Neural crest cell (in vitro differentiated cells): ENCODE results near the gene PCDHA8. TPM values are rescaled to one million over a fixed set of nuclear protein-coding genes. Genes with fewer than 3 reads are reported as not detected.
"Not testable (repeated sequence)": the region's sequence is repeated elsewhere in the genome, so short reads cannot be mapped to it uniquely, and the experiment has no call there.

ENCODE experiments used
- DNase-seq: peaks from one replicate; pipeline ENCODE4 v3.0.0; 2021; ENCODE audit warnings: low read depth, mixed read lengths, low spot score
- H3K27ac Mint-ChIP-seq: one replicate; pipeline ENCODE4 v1.8.0; 2021; ENCODE audit warnings: mild to moderate bottlenecking, mixed read lengths; ENCODE audit not compliant: unreplicated experiment
- H3K27me3 Mint-ChIP-seq: 2 replicates; pipeline ENCODE4 v1.8.0; 2021; ENCODE audit warnings: low read depth, mild to moderate bottlenecking, mixed read lengths
- H3K36me3 Mint-ChIP-seq: 2 replicates; pipeline ENCODE4 v1.8.0; 2021; ENCODE audit warnings: low read depth, mild to moderate bottlenecking, mixed read lengths
- H3K4me1 Mint-ChIP-seq: 2 replicates; pipeline ENCODE4 v1.8.0; 2021; ENCODE audit warnings: mixed read lengths
- H3K4me3 Mint-ChIP-seq: one replicate; pipeline ENCODE4 v1.8.0; 2021; ENCODE audit warnings: mild to moderate bottlenecking, mixed read lengths
- H3K9me3 Mint-ChIP-seq: 2 replicates; pipeline ENCODE4 v1.8.0; 2021; ENCODE audit warnings: mixed read lengths
- total RNA-seq: library from RNA; stranded (reverse); gene quantifications from 2 replicates; pipeline ENCODE4 v1.2.1, GENCODE V29; 2021
- TF ChIP-seq, protein P1 (sequence below): fragments of 200-600 bp; sonication (generic); conservative IDR thresholded peaks from 2 replicates; pipeline ENCODE4 v1.5.0; 2021; ENCODE audit warnings: antibody characterized with exemption, mild to moderate bottlenecking

PCDHA8 gene
- total RNA-seq, 1 donor from 2014 or later, result 2.3 TPM

DNA sequence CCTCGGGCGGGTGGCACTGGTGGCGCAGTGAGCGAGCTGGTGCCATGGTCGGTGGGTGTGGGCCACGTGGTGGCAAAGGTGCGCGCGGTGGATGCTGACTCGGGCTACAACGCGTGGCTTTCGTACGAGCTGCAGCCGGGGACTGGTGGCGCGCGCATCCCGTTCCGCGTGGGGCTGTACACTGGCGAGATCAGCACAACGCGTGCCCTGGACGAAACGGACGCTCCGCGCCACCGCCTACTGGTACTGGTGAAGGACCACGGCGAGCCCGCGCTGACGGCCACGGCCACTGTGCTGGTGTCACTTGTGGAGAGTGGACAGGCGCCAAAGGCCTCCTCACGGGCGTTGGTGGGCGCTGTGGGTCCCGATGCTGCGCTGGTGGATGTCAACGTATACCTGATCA, 32.1 kb upstream of the PCDHA8 start:
- TF ChIP-seq, protein P1, sequence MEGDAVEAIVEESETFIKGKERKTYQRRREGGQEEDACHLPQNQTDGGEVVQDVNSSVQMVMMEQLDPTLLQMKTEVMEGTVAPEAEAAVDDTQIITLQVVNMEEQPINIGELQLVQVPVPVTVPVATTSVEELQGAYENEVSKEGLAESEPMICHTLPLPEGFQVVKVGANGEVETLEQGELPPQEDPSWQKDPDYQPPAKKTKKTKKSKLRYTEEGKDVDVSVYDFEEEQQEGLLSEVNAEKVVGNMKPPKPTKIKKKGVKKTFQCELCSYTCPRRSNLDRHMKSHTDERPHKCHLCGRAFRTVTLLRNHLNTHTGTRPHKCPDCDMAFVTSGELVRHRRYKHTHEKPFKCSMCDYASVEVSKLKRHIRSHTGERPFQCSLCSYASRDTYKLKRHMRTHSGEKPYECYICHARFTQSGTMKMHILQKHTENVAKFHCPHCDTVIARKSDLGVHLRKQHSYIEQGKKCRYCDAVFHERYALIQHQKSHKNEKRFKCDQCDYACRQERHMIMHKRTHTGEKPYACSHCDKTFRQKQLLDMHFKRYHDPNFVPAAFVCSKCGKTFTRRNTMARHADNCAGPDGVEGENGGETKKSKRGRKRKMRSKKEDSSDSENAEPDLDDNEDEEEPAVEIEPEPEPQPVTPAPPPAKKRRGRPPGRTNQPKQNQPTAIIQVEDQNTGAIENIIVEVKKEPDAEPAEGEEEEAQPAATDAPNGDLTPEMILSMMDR, result no peak
- peaks cover 22% of the 10 kb centered on the region for H3K9me3 Mint-ChIP-seq
- H3K4me1 Mint-ChIP-seq, result peaks cover 16% of the 10 kb centered on the region
- H3K27me3 Mint-ChIP-seq, result no peaks in the 10 kb centered on the region
- H3K27ac Mint-ChIP-seq, result no peak overlapping the region
- no peak for DNase-seq
- H3K36me3 Mint-ChIP-seq, result peaks cover 54% of the 10 kb centered on the region
- H3K4me3 Mint-ChIP-seq, result no peak overlapping the region

DNA sequence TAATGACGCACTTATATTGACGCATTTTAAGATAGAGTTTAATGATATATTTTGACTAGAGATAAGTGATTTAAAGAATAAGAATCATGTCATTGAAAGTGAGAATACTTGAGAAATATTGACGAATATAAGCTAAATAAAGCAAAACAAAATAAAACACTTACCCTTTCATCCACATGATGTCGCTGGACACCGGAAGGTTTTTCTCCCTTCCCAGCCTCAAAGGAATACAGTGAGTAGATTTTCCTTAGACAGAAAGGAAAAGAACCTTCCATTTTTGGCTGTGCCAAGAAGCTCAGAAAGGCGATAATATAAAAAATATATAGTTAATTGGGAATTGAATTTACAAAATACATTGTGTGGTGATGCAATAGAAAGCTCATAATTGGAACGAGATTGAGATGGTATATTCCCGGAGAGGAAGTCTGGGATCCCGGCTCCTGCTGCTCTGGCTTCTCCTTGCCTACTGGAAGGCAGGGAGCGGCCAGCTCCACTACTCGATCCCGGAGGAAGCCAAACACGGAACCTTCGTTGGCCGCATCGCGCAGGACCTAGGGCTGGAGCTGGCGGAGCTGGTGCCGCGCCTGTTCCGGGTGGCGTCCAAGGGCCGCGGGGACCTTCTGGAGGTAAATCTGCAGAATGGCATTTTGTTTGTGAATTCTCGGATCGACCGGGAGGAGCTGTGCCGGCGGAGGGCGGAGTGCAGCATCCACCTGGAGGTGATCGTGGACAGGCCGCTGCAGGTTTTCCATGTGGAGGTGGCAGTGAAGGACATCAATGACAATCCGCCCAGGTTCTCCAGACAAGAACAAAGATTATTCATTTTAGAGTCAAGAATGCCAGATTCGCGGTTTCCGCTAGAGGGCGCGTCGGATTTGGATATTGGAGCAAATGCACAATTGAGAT, 19.4 kb upstream of the PCDHA8 start, which contains the start of gene PCDHA5:
Gene PCDHA5 (plus strand): TSS at position 239 of the 906 bp plus-strand sequence.
- no peak within 1 kb of the TSS for H3K27ac Mint-ChIP-seq
- no peak for DNase-seq
- TF ChIP-seq, protein P1, result no peak
- no peaks in the 10 kb centered on the region for H3K4me1 Mint-ChIP-seq
- H3K27me3 Mint-ChIP-seq, result no peaks in the 10 kb centered on the region
- peaks cover 3% of the 10 kb centered on the region for H3K9me3 Mint-ChIP-seq
- no peak within 1 kb of the TSS for H3K4me3 Mint-ChIP-seq
- peaks cover 43% of the 10 kb centered on the region for H3K36me3 Mint-ChIP-seq

DNA sequence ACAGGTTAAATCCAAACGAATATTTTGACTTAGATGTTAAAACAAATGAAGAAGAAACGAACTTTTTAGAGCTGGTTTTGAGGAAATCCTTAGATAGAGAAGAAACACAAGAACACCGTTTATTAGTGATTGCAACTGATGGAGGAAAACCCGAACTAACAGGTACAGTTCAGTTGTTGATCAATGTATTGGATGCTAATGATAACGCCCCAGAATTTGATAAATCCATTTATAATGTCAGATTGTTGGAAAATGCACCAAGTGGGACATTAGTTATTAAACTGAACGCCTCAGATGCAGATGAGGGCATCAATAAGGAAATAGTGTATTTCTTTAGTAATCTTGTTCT, 18.7 kb upstream of the PCDHA8 start:
- DNase-seq, result no peak
- TF ChIP-seq, protein P1, result no peak
- Mint-ChIP-seq H3K9me3 (peaks cover 3% of the 10 kb centered on the region), H3K4me1 (peaks cover 4% of the 10 kb centered on the region), H3K27ac (no peak overlapping the region), H3K36me3 (peaks cover 49% of the 10 kb centered on the region), H3K4me3 (no peak overlapping the region), H3K27me3 (no peaks in the 10 kb centered on the region)

DNA sequence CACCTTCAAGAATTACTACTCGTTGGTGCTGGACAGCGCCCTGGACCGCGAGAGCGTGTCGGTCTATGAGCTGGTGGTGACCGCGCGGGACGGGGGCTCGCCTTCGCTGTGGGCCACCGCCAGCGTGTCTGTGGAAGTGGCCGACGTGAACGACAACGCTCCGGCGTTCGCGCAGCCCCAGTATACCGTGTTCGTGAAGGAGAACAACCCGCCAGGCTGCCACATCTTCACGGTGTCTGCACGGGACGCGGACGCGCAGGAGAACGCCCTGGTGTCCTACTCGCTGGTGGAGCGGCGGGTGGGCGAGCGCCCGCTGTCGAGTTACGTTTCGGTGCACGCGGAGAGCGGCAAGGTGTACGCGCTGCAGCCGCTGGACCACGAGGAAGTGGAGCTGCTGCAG, 18.0 kb upstream of the PCDHA8 start:
- H3K4me3 Mint-ChIP-seq, H3K9me3 Mint-ChIP-seq, DNase-seq, H3K27me3 Mint-ChIP-seq, H3K4me1 Mint-ChIP-seq, H3K27ac Mint-ChIP-seq: not testable (repeated sequence)
- peaks cover 46% of the 10 kb centered on the region for H3K36me3 Mint-ChIP-seq

DNA sequence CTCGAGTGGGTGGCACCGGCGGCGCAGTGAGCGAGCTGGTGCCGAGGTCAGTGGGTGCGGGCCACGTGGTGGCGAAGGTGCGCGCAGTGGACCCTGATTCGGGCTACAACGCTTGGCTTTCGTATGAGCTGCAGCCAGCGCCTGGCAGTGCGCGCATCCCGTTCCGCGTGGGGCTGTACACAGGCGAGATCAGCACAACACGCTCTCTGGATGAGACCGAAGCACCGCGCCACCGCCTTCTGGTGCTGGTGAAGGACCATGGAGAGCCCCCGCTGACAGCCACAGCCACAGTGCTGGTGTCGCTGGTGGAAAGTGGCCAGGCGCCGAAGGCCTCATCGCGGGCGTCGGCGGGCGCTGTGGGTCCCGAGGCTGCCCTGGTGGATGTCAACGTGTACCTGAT, 17.5 kb upstream of the PCDHA8 start:
- no peaks in the 10 kb centered on the region for H3K27me3 Mint-ChIP-seq
- TF ChIP-seq, protein P1, result no peak
- no peak overlapping the region for H3K4me3 Mint-ChIP-seq
- no peak overlapping the region for H3K27ac Mint-ChIP-seq
- DNase-seq, result no peak
- peaks cover 7% of the 10 kb centered on the region for H3K4me1 Mint-ChIP-seq
- H3K9me3 Mint-ChIP-seq, result peaks cover 5% of the 10 kb centered on the region
- H3K36me3 Mint-ChIP-seq, result peaks cover 44% of the 10 kb centered on the region

DNA sequence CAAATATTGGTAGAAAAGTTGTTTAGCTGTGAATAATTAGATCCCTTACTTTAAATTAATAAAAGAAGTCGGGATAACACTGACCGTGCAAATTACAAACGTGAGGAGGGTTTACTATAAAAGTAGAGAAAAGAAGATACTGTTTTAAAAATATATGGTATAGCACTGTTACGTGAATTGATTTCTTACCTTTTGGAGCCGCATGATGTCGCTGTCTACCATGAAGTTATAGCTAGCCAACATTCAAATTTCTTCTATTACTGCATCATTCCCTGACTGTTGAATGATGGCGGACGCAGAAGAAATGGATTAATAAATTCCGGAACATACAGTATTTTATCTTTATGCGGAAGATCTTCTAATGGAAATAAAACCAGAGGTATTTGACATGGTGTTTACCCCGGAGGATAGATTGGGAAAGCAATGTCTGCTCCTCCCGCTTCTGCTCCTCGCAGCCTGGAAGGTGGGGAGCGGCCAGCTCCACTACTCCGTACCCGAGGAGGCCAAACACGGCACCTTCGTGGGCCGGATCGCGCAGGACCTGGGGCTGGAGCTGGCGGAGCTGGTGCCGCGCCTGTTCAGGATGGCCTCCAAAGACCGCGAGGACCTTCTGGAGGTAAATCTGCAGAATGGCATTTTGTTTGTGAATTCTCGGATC, 13.2 kb upstream of the PCDHA8 start, which contains the start of gene PCDHA6:
Gene PCDHA6 (plus strand): TSS at position 257 of the 658 bp plus-strand sequence. CDS start 132 bp downstream, at position 389.
- Mint-ChIP-seq H3K9me3 (peaks cover 9% of the 10 kb centered on the region), H3K27ac (peak within 1 kb of the TSS; percentile 92), H3K27me3 (no peaks in the 10 kb centered on the region)

More for the DNA sequence above, 13.2 kb upstream of the PCDHA8 start, which contains the start of gene PCDHA6:
- no peak for DNase-seq
- Mint-ChIP-seq H3K4me1 (peaks cover 10% of the 10 kb centered on the region), H3K4me3 (peak within 1 kb of the TSS; percentile 87), H3K36me3 (peaks cover 57% of the 10 kb centered on the region)
- TF ChIP-seq, protein P1, result peak; percentile 69
